Endothelial cell of umbilical vein (primary cell): ENCODE measurements around the gene HNRNPH1. TPM values are rescaled to one million over a fixed set of nuclear protein-coding genes. Genes with fewer than 3 reads are reported as not detected.
A peak's percentile ranks its signal among the peaks of the same experiment; 100 is the strongest.

Source experiments
- Bru-seq: library from RNA; stranded (reverse); fragments of 400-500 nt; gene quantifications from one replicate; lab custom pipeline; 2021; lab: Mats Ljungman, UMichigan
- BruChase-seq, 2 experiments: library from RNA; stranded (reverse); fragments of 400-500 nt; gene quantifications; one replicate each; lab custom pipeline; 2021; lab: Mats Ljungman, UMichigan
- BruUV-seq: library from RNA; stranded (reverse); fragments of 400-500 nt; replicated peaks from 2 replicates; lab custom pipeline; 2021; lab: Mats Ljungman, UMichigan
- CTCF ChIA-PET: fragments of 300-600, 350-600 bp; sonication (Branson Sonifier 250); formaldehyde crosslinking; loops from one replicate; lab custom pipeline; 2021; ENCODE audit warnings: antibody characterized with exemption, inconsistent platforms; lab: Charles Lee
- POLR2A ChIA-PET: fragments of 300-600, 350-600 bp; sonication (Branson Sonifier 250); formaldehyde crosslinking; loops from one replicate; lab custom pipeline; 2021; ENCODE audit warnings: antibody characterized with exemption, inconsistent platforms; lab: Charles Lee
- DNase-seq: peaks from one replicate; pipeline ENCODE4 v3.0.0-alpha.2; 2011; ENCODE audit warnings: low read depth, low spot score
- FAIRE-seq: peaks from 2 replicates; lab custom pipeline; 2011; peaks lifted over from hg19 to GRCh38; lab: Jason Lieb, UNC
- H2AFZ ChIP-seq: 2 replicates; pipeline ENCODE4 v1.6.0; 2012; ENCODE audit warnings: low read depth, low read length, control low read depth, inconsistent platforms
- H3K27ac ChIP-seq: 2 replicates; pipeline ENCODE4 v1.5.1; 2011; ENCODE audit warnings: low read depth, mild to moderate bottlenecking, control low read depth, low read length, moderate library complexity; ENCODE audit not compliant: insufficient read depth
- H3K27me3 ChIP-seq, 2 experiments: 2 replicates each; pipeline versions ENCODE4 v1.6.0 to v1.6.1; 2011; ENCODE audit warnings: low read length in 2 of 2, mixed read lengths in 1 of 2; ENCODE audit not compliant: control insufficient read depth in 2 of 2, insufficient read depth in 2 of 2
- H3K36me3 ChIP-seq, 2 experiments: 2 replicates in 1 of 2; 3 replicates in 1 of 2; pipeline ENCODE4 v1.5.1; 2011; ENCODE audit warnings: low read length in 2 of 2, mild to moderate bottlenecking in 1 of 2, moderate library complexity in 1 of 2; ENCODE audit not compliant: control insufficient read depth in 2 of 2, insufficient read depth in 2 of 2; ENCODE audit errors: extremely low read depth in 1 of 2
- H3K4me1 ChIP-seq: 3 replicates; pipeline ENCODE4 v1.5.1; 2011; ENCODE audit warnings: mild to moderate bottlenecking, low read length; ENCODE audit not compliant: control insufficient read depth, insufficient read depth; ENCODE audit errors: extremely low read depth
- H3K4me2 ChIP-seq: 2 replicates; pipeline ENCODE4 v1.6.1; 2011; ENCODE audit warnings: low read length, control low read depth, mixed read lengths; ENCODE audit not compliant: insufficient read depth
- H3K4me3 ChIP-seq, 3 experiments: fragments of 200-600 bp in 1 of 3; sonication (generic), shearing (Covaris generic) in 1 of 3; replicated peaks in 1 of 3; 2 replicates each; pipeline ENCODE4 v1.5.1; 2011 to 2016; ENCODE audit warnings: control low read depth in 3 of 3, low read length in 3 of 3, mild to moderate bottlenecking in 2 of 3, inconsistent platforms in 1 of 3, low read depth in 1 of 3, moderate library complexity in 1 of 3; ENCODE audit not compliant: insufficient read depth in 1 of 3
- H3K79me2 ChIP-seq: 2 replicates; pipeline ENCODE4 v1.6.0; 2012; ENCODE audit warnings: low read length, inconsistent platforms; ENCODE audit not compliant: control insufficient read depth, insufficient read depth
- H3K9ac ChIP-seq: replicated peaks from 2 replicates; pipeline ENCODE3; 2011; ENCODE audit warnings: low read length, control low read depth; ENCODE audit not compliant: insufficient read depth; ENCODE audit errors: extremely low read depth
- H3K9me1 ChIP-seq: replicated peaks from 3 replicates; pipeline ENCODE4 v1.6.0; 2011; ENCODE audit warnings: mild to moderate bottlenecking, low read length; ENCODE audit not compliant: control insufficient read depth, insufficient read depth; ENCODE audit errors: extremely low read depth
- H3K9me3 ChIP-seq: replicated peaks from 2 replicates; pipeline ENCODE4 v1.5.1; 2012; ENCODE audit warnings: low read length, inconsistent platforms; ENCODE audit not compliant: control insufficient read depth, insufficient read depth
- H4K20me1 ChIP-seq: replicated peaks from 2 replicates; pipeline ENCODE3; 2011; ENCODE audit warnings: mild to moderate bottlenecking, low read length; ENCODE audit not compliant: control insufficient read depth, insufficient read depth; ENCODE audit errors: extremely low read depth
- CTCF ChIP-seq, 2 donors: IDR thresholded peaks; 1 replicate in 1 of 2; 2 replicates in 1 of 2; pipeline ENCODE4 v1.5.1; 2011; ENCODE audit warnings: low read length in 2 of 2, mild to moderate bottlenecking in 2 of 2, moderate library complexity in 2 of 2, control low read depth in 1 of 2, inconsistent platforms in 1 of 2, low read depth in 1 of 2; ENCODE audit not compliant: insufficient read depth in 1 of 2; ENCODE audit errors: extremely low read depth in 1 of 2
- EZH2 ChIP-seq: IDR thresholded peaks from 2 replicates; pipeline ENCODE4 v1.6.1; 2012; ENCODE audit warnings: borderline replicate concordance, low read depth, mild to moderate bottlenecking, moderate library complexity, low read length, inconsistent platforms; ENCODE audit not compliant: severe bottlenecking
- FOS ChIP-seq: IDR thresholded peaks from 2 replicates; pipeline ENCODE4 v1.6.1; 2011; ENCODE audit warnings: mild to moderate bottlenecking, low read length, moderate library complexity, borderline replicate concordance; ENCODE audit not compliant: insufficient read depth
- GATA2 ChIP-seq: IDR thresholded peaks from 2 replicates; pipeline ENCODE4 v1.7.0; 2011; ENCODE audit warnings: low read depth, mild to moderate bottlenecking, moderate library complexity, mixed read lengths, low read length; ENCODE audit not compliant: insufficient read length, insufficient read depth
- JUN ChIP-seq: IDR thresholded peaks from 2 replicates; pipeline ENCODE4 v1.6.1; 2011; ENCODE audit warnings: borderline replicate concordance, low read depth; ENCODE audit not compliant: insufficient read length, insufficient read depth
- MAX ChIP-seq: IDR thresholded peaks from 2 replicates; pipeline ENCODE4 v1.6.1; 2011; ENCODE audit not compliant: insufficient read depth, insufficient read length
- MYC ChIP-seq: IDR thresholded peaks from one replicate; pipeline ENCODE4 v1.6.1; 2011; ENCODE audit warnings: mild to moderate bottlenecking, low read depth, low read length
- POLR2A ChIP-seq: IDR thresholded peaks from 2 replicates; pipeline ENCODE4 v1.6.1; 2012; ENCODE audit warnings: low read depth, mild to moderate bottlenecking, control low read depth, low read length
- POLR2AphosphoS5 ChIP-seq: IDR thresholded peaks from 2 replicates; pipeline ENCODE4 v1.6.1; 2012; ENCODE audit warnings: low read depth, mild to moderate bottlenecking, control low read depth, low read length, moderate library complexity; ENCODE audit not compliant: insufficient read depth
- dilution Hi-C: fragments of 300-500 bp; cut with MboI; formaldehyde crosslinking; loops from one replicate; pipeline ENCODE4 v1.15.0; 2019; ENCODE audit warnings: low sequenced_read_pairs; ENCODE audit not compliant: extremely low pct_ligation_motif_present
- intact Hi-C: fragments of 100-400 bp; cut with micrococcal nuclease; formaldehyde crosslinking; loops from one replicate; pipeline ENCODE4 v1.10.0; 2022
- long read RNA-seq: library from polyadenylated mRNA; stranded (forward); transcript quantifications from one replicate; pipeline ENCODE4 v2.0.0, GENCODE V29; 2021
- polyA minus RNA-seq, 3 experiments: library from RNA; depleted of rRNA, polyadenylated mRNA; stranded (reverse); fragments of >200 nt; gene quantifications; 1 replicate in 1 of 3; 2 replicates in 2 of 3; pipeline ENCODE4 v1.2.3, GENCODE V29; 2011
- polyA plus RNA-seq, 4 experiments: library from polyadenylated mRNA; depleted of rRNA in 3 of 4; stranded (reverse) in 3 of 4; unstranded in 1 of 4; fragments of >200 nt; gene quantifications; 2 replicates each; pipeline versions ENCODE4 v1.2.1 to v1.2.3, GENCODE V29; 2011 to 2012; ENCODE audit warnings: missing spikeins in 1 of 4
- total RNA-seq: library from RNA; stranded (reverse); gene quantifications from 2 replicates; pipeline ENCODE4 v1.2.3, GENCODE V29; 2021

HNRNPH1 gene, protein sequence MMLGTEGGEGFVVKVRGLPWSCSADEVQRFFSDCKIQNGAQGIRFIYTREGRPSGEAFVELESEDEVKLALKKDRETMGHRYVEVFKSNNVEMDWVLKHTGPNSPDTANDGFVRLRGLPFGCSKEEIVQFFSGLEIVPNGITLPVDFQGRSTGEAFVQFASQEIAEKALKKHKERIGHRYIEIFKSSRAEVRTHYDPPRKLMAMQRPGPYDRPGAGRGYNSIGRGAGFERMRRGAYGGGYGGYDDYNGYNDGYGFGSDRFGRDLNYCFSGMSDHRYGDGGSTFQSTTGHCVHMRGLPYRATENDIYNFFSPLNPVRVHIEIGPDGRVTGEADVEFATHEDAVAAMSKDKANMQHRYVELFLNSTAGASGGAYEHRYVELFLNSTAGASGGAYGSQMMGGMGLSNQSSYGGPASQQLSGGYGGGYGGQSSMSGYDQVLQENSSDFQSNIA
- total RNA-seq (969 and 993 TPM in 2 replicates), polyA plus RNA-seq (197 and 348 TPM in 2 replicates), polyA minus RNA-seq (804 and 1,117 TPM in 2 replicates), Bru-seq, nascent RNA (percentile 100 among the genes with signal in this experiment), BruChase-seq, experiment 1, labeled RNA remaining after a 6-hour chase (percentile 100 among the genes with signal in this experiment), BruChase-seq, experiment 2, labeled RNA remaining after a 2-hour chase (percentile 100 among the genes with signal in this experiment)
- 194 and 211 TPM in 2 replicates for polyA plus RNA-seq (2011; cell fraction: cytosol; rRNA removed)
- polyA plus RNA-seq (2011; cell fraction: nucleus; rRNA removed): 1,780 and 2,211 TPM in 2 replicates
- 429 and 572 TPM in 2 replicates for polyA plus RNA-seq (2012)
- 519 TPM for polyA minus RNA-seq (2011; cell fraction: cytosol; rRNA and poly(A)+ RNA removed)
- polyA minus RNA-seq (2011; cell fraction: nucleus; rRNA and poly(A)+ RNA removed): 1,579 and 2,590 TPM in 2 replicates
- long read RNA-seq, transcript HNRNPH1-203 (14 exons, 2,279 nt): major isoform, 42 of 242 reads
- long read RNA-seq, transcript HNRNPH1-204 (14 exons, 2,248 nt): minor isoform, 39 of 242 reads
- long read RNA-seq, partial matches to known transcripts: 29 of 242 reads
- long read RNA-seq, other reads (novel, unspliced or antisense): 126 of 242 reads

DNA sequence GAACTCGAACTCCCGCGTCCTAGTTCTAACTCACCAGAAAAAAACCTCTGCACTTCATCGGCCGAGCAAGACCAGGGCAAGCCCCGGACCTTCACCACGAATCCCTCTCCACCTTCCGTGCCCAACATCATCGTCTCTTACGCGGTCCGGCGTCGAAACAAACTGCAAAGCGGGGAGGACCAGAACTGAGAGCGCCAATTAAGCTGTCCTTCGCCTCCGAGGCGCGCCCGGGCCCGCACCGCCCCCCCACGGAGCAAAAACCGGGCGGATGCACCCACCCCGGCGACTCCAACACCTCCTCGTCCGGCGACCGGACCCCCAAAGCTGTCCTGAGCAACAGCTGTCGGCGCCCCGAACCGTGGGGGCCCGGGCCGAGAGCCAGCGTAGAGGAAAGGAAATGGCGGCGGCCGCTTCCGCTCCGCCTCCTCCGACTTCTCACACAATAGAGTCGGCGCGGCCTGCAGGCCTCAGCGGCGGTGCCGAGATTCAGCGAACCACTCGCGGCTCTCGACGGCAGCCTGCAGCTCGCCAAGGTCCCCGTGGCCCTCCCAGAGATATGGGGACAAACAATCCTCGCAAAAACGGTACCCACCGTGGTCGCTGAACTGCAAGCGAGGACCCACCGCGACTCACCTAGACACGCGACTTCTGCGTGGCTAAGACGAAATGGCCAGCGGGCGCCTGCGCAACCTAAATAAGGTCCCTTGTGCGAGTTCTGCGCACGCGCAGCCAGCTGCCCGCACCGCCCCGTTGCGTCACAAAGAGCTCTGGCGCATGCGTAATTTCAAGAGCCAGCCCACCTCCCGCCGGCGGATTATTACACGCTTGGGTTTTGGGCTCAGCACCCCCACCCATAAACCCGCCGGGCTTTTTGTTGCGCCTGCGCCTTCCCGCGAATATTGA, at the start of gene HNRNPH1:
Gene HNRNPH1 (minus strand): TSS at position 669 of the 903 bp plus-strand sequence. CDS start 538 bp downstream, at position 131.
- Histone ChIP-seq H3K4me1 (peaks cover 39% of the 10 kb centered on the region), H3K27ac (peak within 1 kb of the TSS; percentile 97), H3K4me2 (peak within 1 kb of the TSS; percentile 96), H4K20me1 (peaks cover 28% of the 10 kb centered on the region), H3K9me3 (no peaks in the 10 kb centered on the region), H3K9me1 (no peaks in the 10 kb centered on the region), H3K36me3 (peaks cover 14 to 34% of the 10 kb centered on the region in 2 experiments), H2AFZ (peak within 1 kb of the TSS; percentile 56), H3K79me2 (peaks cover 55% of the 10 kb centered on the region), H3K27me3 (no peaks in the 10 kb centered on the region), H3K4me3 (peak within 1 kb of the TSS; percentile 85 to 95 (median 94)), H3K9ac (peak within 1 kb of the TSS; percentile 100)
- peak; percentile 87 for FAIRE-seq
- TSS peak; percentile 6 for BruUV-seq
- intact Hi-C loops: loop anchor here (1.0 to 5.0 kb wide), 7 partner anchors 36 to 764 kb away; partner anchors contain the start of genes CANX, MAML1, RUFY1 and ZNF354B
- CTCF ChIA-PET: interaction anchor here (1.5 kb wide), 2 partner anchors 10 to 45 kb away, joined by 3 to 4 read pairs; no protein-coding TSS in a partner anchor
- POLR2A ChIA-PET: interaction anchor here (0.5 to 2.2 kb wide), 22 partner anchors 8 to 199 kb away, joined by 3 to 30 read pairs (median 7); partner anchors contain the start of genes CANX, MAML1, RUFY1 and SQSTM1
- TF ChIP-seq MAX (peak; percentile 11), EZH2 (no peak), JUN (no peak), MYC (no peak), FOS (no peak), GATA2 (no peak), POLR2AphosphoS5 (peak; percentile 100), CTCF (IDR thresholded peaks at IDR 0.05; ENCODE audit: extremely low read depth in 1 of 2, insufficient read depth in 1 of 2, low read depth in 1 of 2, low read length in 2 of 2) (no peak), POLR2A (peak; percentile 100)
- dilution Hi-C loops: no loop called here
- peak; percentile 100 for DNase-seq
